Measurements from ENCODE around the gene KCNJ5.

The KCNJ5 gene

DNA sequence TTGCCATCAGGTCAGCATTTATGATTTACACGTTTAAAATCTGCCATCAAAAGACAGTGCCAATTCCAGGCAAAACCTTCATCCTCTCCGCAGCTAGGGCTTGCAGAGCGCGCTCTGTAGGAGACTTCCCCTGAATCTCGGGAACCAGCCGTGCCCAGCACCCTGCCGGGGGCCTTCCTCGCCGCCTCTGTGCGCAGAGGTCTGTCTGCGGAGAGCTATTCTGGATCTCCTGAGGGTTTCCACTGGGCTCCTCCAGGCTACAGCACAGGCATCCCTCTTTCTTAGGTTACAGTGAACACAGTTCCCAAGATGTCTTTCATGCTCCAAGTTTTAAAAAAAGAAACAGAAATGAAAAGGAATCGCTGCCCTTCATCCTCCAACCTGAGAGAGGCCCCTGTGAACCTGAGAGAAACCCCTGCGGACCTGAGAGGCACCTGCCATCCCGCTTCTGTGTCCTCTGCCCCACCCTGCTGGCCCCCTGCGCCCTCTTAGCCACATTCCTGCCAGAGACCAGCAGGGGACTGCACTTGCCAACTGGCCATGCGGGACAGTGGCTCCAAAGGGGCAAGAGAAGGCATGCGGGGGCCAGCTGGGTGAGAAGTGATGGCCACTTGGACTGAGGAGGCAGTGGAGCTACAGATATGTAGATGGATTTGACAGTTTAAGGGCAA is 35.4 kb downstream of the KCNJ5 start:
- no peaks in the 10 kb centered on the region for H3K9me3 ChIP-seq (ENCODE audit: control insufficient read depth, insufficient read depth, low read length)
- no peaks in the 10 kb centered on the region for H3K9me2 ChIP-seq (replicated peaks; ENCODE audit: control insufficient read depth, low read length)
- no peaks in the 10 kb centered on the region for H3F3A ChIP-seq (ENCODE audit: control insufficient read depth, insufficient read depth)
- H3K36me3 ChIP-seq (ENCODE audit: control insufficient read depth, low read length), result no peaks in the 10 kb centered on the region
- H3K4me2 ChIP-seq (ENCODE audit: low read length), result no peak overlapping the region
- H4K20me1 ChIP-seq (ENCODE audit: control insufficient read depth, insufficient read depth, low read depth, low read length), result no peaks in the 10 kb centered on the region
- TF ChIP-seq EZH2phosphoT487 (IDR thresholded peaks at IDR 0.05; ENCODE audit: borderline replicate concordance, low read length), result no peak
- TF ChIP-seq, protein P1, sequence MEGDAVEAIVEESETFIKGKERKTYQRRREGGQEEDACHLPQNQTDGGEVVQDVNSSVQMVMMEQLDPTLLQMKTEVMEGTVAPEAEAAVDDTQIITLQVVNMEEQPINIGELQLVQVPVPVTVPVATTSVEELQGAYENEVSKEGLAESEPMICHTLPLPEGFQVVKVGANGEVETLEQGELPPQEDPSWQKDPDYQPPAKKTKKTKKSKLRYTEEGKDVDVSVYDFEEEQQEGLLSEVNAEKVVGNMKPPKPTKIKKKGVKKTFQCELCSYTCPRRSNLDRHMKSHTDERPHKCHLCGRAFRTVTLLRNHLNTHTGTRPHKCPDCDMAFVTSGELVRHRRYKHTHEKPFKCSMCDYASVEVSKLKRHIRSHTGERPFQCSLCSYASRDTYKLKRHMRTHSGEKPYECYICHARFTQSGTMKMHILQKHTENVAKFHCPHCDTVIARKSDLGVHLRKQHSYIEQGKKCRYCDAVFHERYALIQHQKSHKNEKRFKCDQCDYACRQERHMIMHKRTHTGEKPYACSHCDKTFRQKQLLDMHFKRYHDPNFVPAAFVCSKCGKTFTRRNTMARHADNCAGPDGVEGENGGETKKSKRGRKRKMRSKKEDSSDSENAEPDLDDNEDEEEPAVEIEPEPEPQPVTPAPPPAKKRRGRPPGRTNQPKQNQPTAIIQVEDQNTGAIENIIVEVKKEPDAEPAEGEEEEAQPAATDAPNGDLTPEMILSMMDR (IDR thresholded peaks at IDR 0.05; ENCODE audit: low read depth, low read length, poor library complexity, severe bottlenecking), result no peak
- peaks cover 13% of the 10 kb centered on the region; the same call in 1 of the 2 replicates for H3K27me3 ChIP-seq (ENCODE audit: control insufficient read depth, low read length)
- H3K4me3 ChIP-seq (ENCODE audit: low read length), result no peak overlapping the region
- no peaks in the 10 kb centered on the region for H3K4me1 ChIP-seq (ENCODE audit: control insufficient read depth, low read length)
- H3K27ac ChIP-seq (ENCODE audit: low read depth, low read length), result no peak overlapping the region
- no peaks in the 10 kb centered on the region for H3K79me2 ChIP-seq (ENCODE audit: control insufficient read depth, low read length)

DNA sequence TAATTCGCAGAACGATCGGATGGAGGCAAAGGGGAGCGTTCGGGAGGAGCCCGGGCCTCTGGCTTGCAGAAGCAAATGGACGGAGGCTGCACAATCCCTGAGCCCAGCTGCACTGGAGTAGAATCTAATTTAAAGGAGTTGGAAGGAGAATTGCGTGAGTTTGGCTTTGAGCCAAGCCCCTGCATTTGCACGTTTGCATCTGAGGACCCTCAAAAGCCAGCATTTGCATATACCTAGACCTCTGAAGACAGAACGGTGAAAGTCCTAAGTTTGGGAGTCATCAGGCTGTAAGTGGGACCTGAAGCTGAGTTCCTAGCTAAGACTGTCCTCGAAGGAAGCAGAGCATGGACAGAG is 35.9 kb downstream of the KCNJ5 start:
- Histone ChIP-seq H3K27ac (ENCODE audit: low read depth, low read length) (no peak overlapping the region), H3K36me3 (ENCODE audit: control insufficient read depth, low read length) (no peaks in the 10 kb centered on the region), H3K4me1 (ENCODE audit: control insufficient read depth, low read length) (no peaks in the 10 kb centered on the region), H4K20me1 (ENCODE audit: control insufficient read depth, insufficient read depth, low read depth, low read length) (no peaks in the 10 kb centered on the region), H3F3A (ENCODE audit: control insufficient read depth, insufficient read depth) (no peaks in the 10 kb centered on the region), H3K4me3 (ENCODE audit: low read length) (no peak overlapping the region), H3K27me3 (ENCODE audit: control insufficient read depth, low read length) (peaks cover 13% of the 10 kb centered on the region; the same call in 1 of the 2 replicates), H3K4me2 (ENCODE audit: low read length) (no peak overlapping the region), H3K9me2 (replicated peaks; ENCODE audit: control insufficient read depth, low read length) (no peaks in the 10 kb centered on the region), H3K9me3 (ENCODE audit: control insufficient read depth, insufficient read depth, low read length) (no peaks in the 10 kb centered on the region), H3K79me2 (ENCODE audit: control insufficient read depth, low read length) (no peaks in the 10 kb centered on the region)
- TF ChIP-seq EZH2phosphoT487 (IDR thresholded peaks at IDR 0.05; ENCODE audit: borderline replicate concordance, low read length), result no peak
- TF ChIP-seq, protein P1 (IDR thresholded peaks at IDR 0.05; ENCODE audit: low read depth, low read length, poor library complexity, severe bottlenecking), result no peak

DNA sequence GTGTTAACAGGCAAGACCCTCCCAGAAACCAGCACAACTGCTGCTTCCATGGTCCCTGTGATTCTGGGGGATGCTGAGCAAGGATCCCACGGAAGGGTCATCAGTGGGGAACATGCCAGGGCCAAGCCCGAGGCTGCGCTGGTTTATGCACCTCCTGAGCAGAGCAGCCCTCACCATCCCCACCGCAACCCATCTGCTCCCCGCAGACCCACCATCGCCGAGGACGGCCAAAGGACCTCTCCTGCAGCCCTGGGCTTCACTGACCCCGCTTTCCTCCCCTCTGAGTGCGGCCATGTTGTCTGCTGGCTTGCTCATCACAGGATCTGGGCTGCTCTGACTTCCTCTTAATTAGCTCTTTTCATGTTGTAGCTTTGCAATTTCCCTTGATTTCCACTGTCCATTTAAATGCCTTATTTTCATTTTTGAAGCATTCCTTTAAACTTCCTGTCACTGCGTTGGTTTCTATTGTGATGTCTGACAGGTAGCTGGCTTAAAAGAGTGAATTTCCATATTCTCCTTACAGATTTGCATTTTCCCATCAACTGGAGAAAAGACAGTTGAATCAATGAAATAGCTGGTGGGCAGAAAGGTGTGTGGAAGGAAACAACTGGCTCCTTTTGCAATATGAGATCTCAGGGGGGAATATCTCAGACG is 36.7 kb downstream of the KCNJ5 start:
- H3K4me3 ChIP-seq (ENCODE audit: low read length), result no peak overlapping the region
- peaks cover 13% of the 10 kb centered on the region; the same call in 1 of the 2 replicates for H3K27me3 ChIP-seq (ENCODE audit: control insufficient read depth, low read length)
- H3K4me2 ChIP-seq (ENCODE audit: low read length), result no peak overlapping the region

More for the DNA sequence above, 36.7 kb downstream of the KCNJ5 start:
- TF ChIP-seq EZH2phosphoT487 (IDR thresholded peaks at IDR 0.05; ENCODE audit: borderline replicate concordance, low read length), result no peak
- TF ChIP-seq, protein P1 (IDR thresholded peaks at IDR 0.05; ENCODE audit: low read depth, low read length, poor library complexity, severe bottlenecking), result no peak
- Histone ChIP-seq H3K27ac (ENCODE audit: low read depth, low read length) (no peak overlapping the region), H3K9me2 (replicated peaks; ENCODE audit: control insufficient read depth, low read length) (no peaks in the 10 kb centered on the region), H3K4me1 (ENCODE audit: control insufficient read depth, low read length) (no peaks in the 10 kb centered on the region), H4K20me1 (ENCODE audit: control insufficient read depth, insufficient read depth, low read depth, low read length) (no peaks in the 10 kb centered on the region), H3K36me3 (ENCODE audit: control insufficient read depth, low read length) (no peaks in the 10 kb centered on the region), H3F3A (ENCODE audit: control insufficient read depth, insufficient read depth) (no peaks in the 10 kb centered on the region), H3K79me2 (ENCODE audit: control insufficient read depth, low read length) (no peaks in the 10 kb centered on the region), H3K9me3 (ENCODE audit: control insufficient read depth, insufficient read depth, low read length) (no peaks in the 10 kb centered on the region)

Measured in DOHH2 (cell line).